Endodermal cell (in vitro differentiated cells): ENCODE data around the gene DUX4. TPM values are rescaled to one million over a fixed set of nuclear protein-coding genes. Genes with fewer than 3 reads are reported as not detected.
"Not testable (repeated sequence)": the region's sequence is repeated elsewhere in the genome, so short reads cannot be mapped to it uniquely, and the experiment has no call there.

Experiments
- DNase-seq: peaks from one replicate; pipeline ENCODE4 v3.0.0-alpha.2; 2017
- H3K27ac ChIP-seq: 2 replicates; pipeline ENCODE4 v1.5.1; 2013; ENCODE audit warnings: mild to moderate bottlenecking, low read depth, low read length, moderate library complexity
- H3K27me3 ChIP-seq: 2 replicates; pipeline ENCODE4 v1.6.1; 2013; ENCODE audit warnings: mild to moderate bottlenecking, low read length, moderate library complexity; ENCODE audit not compliant: insufficient read depth, control insufficient read depth, poor library complexity, severe bottlenecking
- H3K36me3 ChIP-seq: 2 replicates; pipeline ENCODE4 v1.7.0; 2013; ENCODE audit warnings: mild to moderate bottlenecking, low read length, moderate library complexity; ENCODE audit not compliant: control insufficient read depth, insufficient read depth
- H3K4me1 ChIP-seq: one replicate; pipeline ENCODE4 v1.7.0; 2013; ENCODE audit warnings: low read length; ENCODE audit not compliant: control insufficient read depth, insufficient read depth
- H3K4me3 ChIP-seq: 2 replicates; pipeline ENCODE4 v1.5.1; 2013; ENCODE audit warnings: mild to moderate bottlenecking, low read length, moderate library complexity
- H3K9ac ChIP-seq: 2 replicates; pipeline ENCODE4 v1.6.1; 2013; ENCODE audit warnings: mild to moderate bottlenecking, low read length, moderate library complexity; ENCODE audit not compliant: poor library complexity, severe bottlenecking; ENCODE audit errors: extremely low read depth
- H3K9me3 ChIP-seq: 2 replicates; pipeline ENCODE4 v1.6.1; 2013; ENCODE audit warnings: mild to moderate bottlenecking, low read length, moderate library complexity; ENCODE audit not compliant: control insufficient read depth
- H3K27ac Mint-ChIP-seq: 2 replicates; pipeline ENCODE4 v1.8.0; 2020; ENCODE audit warnings: mixed read lengths
- H3K27me3 Mint-ChIP-seq: 2 replicates; pipeline ENCODE4 v1.8.0; 2021; ENCODE audit warnings: mild to moderate bottlenecking, mixed read lengths; ENCODE audit not compliant: insufficient read depth
- H3K36me3 Mint-ChIP-seq: 2 replicates; pipeline ENCODE4 v1.8.0; 2020; ENCODE audit warnings: low read depth, mixed read lengths
- H3K4me1 Mint-ChIP-seq: 2 replicates; pipeline ENCODE4 v1.8.0; 2020; ENCODE audit warnings: mixed read lengths
- H3K4me3 Mint-ChIP-seq: 2 replicates; pipeline ENCODE4 v1.8.0; 2020; ENCODE audit warnings: mild to moderate bottlenecking, moderate library complexity, mixed read lengths
- H3K9me3 Mint-ChIP-seq: 2 replicates; pipeline ENCODE4 v1.8.0; 2020; ENCODE audit warnings: mild to moderate bottlenecking, mixed read lengths
- WGBS, 2 experiments: methylation state at CpG; one replicate each; pipeline versions ENCODE4 v1.1.5 to v1.1.7; 2013; ENCODE audit warnings: missing lambda C conversion rate in 2 of 2, mixed read lengths in 1 of 2; ENCODE audit not compliant: insufficient coverage in 1 of 2, insufficient read length in 1 of 2; 5-methylcytosine and 5-hydroxymethylcytosine counted together
- total RNA-seq, 2 donors: library from RNA; stranded (reverse); fragmentation: NEBNext Ultra II Directional in 1 of 2; extraction: Animal tissue kit (Norgen Biotek cat#: 25700) in 1 of 2; gene quantifications; 2 replicates in 1 of 2; 3 replicates in 1 of 2; pipeline ENCODE4 v1.2.1, GENCODE V29; 2021

The DUX4 gene
- total RNA-seq, 2 donors from 2014 or later: not detected

DNA sequence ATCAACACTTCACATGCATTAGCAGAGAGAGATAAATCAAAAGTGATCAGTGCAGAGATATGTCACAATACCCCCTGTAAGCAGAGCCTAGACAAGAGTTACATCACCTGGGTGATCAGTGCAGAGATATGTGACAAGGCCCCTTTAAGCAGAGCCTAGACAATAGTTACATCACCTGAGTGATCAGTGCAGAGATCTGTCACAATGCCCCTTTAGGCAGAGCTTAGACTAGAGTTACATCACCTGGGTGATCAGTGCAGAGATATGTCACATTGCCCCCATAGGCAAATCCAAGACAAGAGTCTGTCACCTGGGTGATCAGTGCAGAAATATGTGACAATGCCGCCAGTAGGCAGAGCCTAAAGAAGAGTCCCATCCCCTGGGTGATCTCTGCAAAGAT, 7.4 kb downstream of the DUX4 start:
- H3K27ac Mint-ChIP-seq, H3K36me3 ChIP-seq, H3K4me1 ChIP-seq, H3K4me3 Mint-ChIP-seq, H3K9ac ChIP-seq, H3K27ac ChIP-seq, H3K4me3 ChIP-seq, H3K4me1 Mint-ChIP-seq, H3K27me3 ChIP-seq, DNase-seq, H3K9me3 ChIP-seq, H3K36me3 Mint-ChIP-seq, H3K27me3 Mint-ChIP-seq: not testable (repeated sequence)
- no CpG with 5 or more reads among the region's 1 CpG for WGBS, 2 experiments
- H3K9me3 Mint-ChIP-seq: peaks cover 14% of the 10 kb centered on the region

- not testable (repeated sequence) for H3K36me3 ChIP-seq, H3K4me1 ChIP-seq, H3K9ac ChIP-seq, H3K4me3 ChIP-seq, H3K27ac ChIP-seq, H3K27me3 ChIP-seq, H3K27ac Mint-ChIP-seq, H3K4me1 Mint-ChIP-seq, H3K9me3 ChIP-seq, H3K36me3 Mint-ChIP-seq, DNase-seq, H3K27me3 Mint-ChIP-seq, H3K4me3 Mint-ChIP-seq
- 44% methylated on average over 4 of the region's 7 CpGs; no CpG with 5 or more reads in 1 of the 2 experiments for WGBS, 2 experiments
- H3K9me3 Mint-ChIP-seq: peaks cover 14% of the 10 kb centered on the region
Observed at GRCh38 chr4:190181481-190182100, 8.0 kb downstream of the DUX4 start.

GRCh38 chr4:190203510-190203909, 29.9 kb downstream of the DUX4 start:
- not testable (repeated sequence) for H3K27ac ChIP-seq, H3K4me3 ChIP-seq, H3K4me3 Mint-ChIP-seq, H3K9ac ChIP-seq, H3K27me3 ChIP-seq, H3K36me3 Mint-ChIP-seq, H3K9me3 Mint-ChIP-seq, H3K27ac Mint-ChIP-seq, H3K36me3 ChIP-seq, H3K9me3 ChIP-seq, DNase-seq, H3K27me3 Mint-ChIP-seq, H3K4me1 ChIP-seq, H3K4me1 Mint-ChIP-seq
- 94 to 95% methylated on average over 21 to 27 of the region's 73 CpGs for WGBS, 2 experiments

Other genes with a start within 250 kb of the DUX4 start
- gene FRG1, start 232.9 kb upstream of the DUX4 start, total RNA-seq: 10 to 100 TPM; 33.4 to 37.3 TPM
- gene FRG2, start 146.5 kb upstream of the DUX4 start, total RNA-seq: not detected
- gene DBET, start 109.3 kb upstream of the DUX4 start, total RNA-seq: not detected